OCI-LY3 (cell line): ENCODE data around the gene MFSD6.

Experiments used
- EZH2phosphoT487 ChIP-seq: fragments of 200-600 bp; shearing (Covaris generic); IDR thresholded peaks from 2 replicates; pipeline ENCODE4 v1.6.1; 2018; ENCODE audit warnings: antibody characterized with exemption, mixed run types, low read depth
- TF ChIP-seq, protein P1 (sequence below): fragments of 200-600, 300-600 bp; sonication (generic); IDR thresholded peaks from 2 replicates; pipeline ENCODE4 v1.5.1; 2014; ENCODE audit warnings: antibody characterized with exemption, low read length, low read depth

GRCh38 chr2:190380962-190381412, 27.2 kb upstream of the MFSD6 start:
- TF ChIP-seq, protein P1, sequence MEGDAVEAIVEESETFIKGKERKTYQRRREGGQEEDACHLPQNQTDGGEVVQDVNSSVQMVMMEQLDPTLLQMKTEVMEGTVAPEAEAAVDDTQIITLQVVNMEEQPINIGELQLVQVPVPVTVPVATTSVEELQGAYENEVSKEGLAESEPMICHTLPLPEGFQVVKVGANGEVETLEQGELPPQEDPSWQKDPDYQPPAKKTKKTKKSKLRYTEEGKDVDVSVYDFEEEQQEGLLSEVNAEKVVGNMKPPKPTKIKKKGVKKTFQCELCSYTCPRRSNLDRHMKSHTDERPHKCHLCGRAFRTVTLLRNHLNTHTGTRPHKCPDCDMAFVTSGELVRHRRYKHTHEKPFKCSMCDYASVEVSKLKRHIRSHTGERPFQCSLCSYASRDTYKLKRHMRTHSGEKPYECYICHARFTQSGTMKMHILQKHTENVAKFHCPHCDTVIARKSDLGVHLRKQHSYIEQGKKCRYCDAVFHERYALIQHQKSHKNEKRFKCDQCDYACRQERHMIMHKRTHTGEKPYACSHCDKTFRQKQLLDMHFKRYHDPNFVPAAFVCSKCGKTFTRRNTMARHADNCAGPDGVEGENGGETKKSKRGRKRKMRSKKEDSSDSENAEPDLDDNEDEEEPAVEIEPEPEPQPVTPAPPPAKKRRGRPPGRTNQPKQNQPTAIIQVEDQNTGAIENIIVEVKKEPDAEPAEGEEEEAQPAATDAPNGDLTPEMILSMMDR: no peak
- no peak for TF ChIP-seq EZH2phosphoT487
